HEK293 (cell line): ENCODE results near the gene CCDC69.

Source experiments
- CTCF ChIA-PET: fragments of 350-600 bp; formaldehyde crosslinking; extraction: SDS; loops from one replicate; lab custom pipeline; 2021; ENCODE audit warnings: antibody characterized with exemption; lab: Yijun Ruan, JAX
- POLR2A ChIA-PET: fragments of 300-600 bp; formaldehyde crosslinking; extraction: SDS; loops from one replicate; lab custom pipeline; 2020; ENCODE audit warnings: antibody characterized with exemption, inconsistent platforms; lab: Yijun Ruan, JAX
- H3K27ac ChIP-seq: fragments of 200-500 bp; sonication (Bioruptor generic); 2 replicates; pipeline ENCODE4 v1.5.1; 2014; ENCODE audit warnings: low read depth, low read length, control low read depth, inconsistent platforms; ENCODE audit errors: extremely low read depth
- H3K36me3 ChIP-seq, 2 experiments: fragments of 200-500 bp in 1 of 2; sonication (Bioruptor generic) in 1 of 2; 1 replicate in 1 of 2; 2 replicates in 1 of 2; pipeline ENCODE4 v1.5.1; 2014 to 2017; ENCODE audit warnings: inconsistent platforms in 2 of 2, low read length in 2 of 2; ENCODE audit not compliant: control insufficient read depth in 2 of 2, insufficient read depth in 1 of 2
- H3K4me1 ChIP-seq: fragments of 200-500 bp; sonication (Bioruptor generic); 2 replicates; pipeline ENCODE4 v1.5.1; 2014; ENCODE audit warnings: mild to moderate bottlenecking, low read length, inconsistent platforms; ENCODE audit not compliant: control insufficient read depth, insufficient read depth
- H3K4me3 ChIP-seq: 2 replicates; pipeline ENCODE4 v1.5.1; 2011; ENCODE audit warnings: low read depth, mild to moderate bottlenecking, control low read depth, low read length, moderate library complexity
- H3K9me3 ChIP-seq: fragments of 200-500 bp; sonication (Bioruptor generic); 2 replicates; pipeline ENCODE4 v1.5.1; 2014; ENCODE audit warnings: low read depth, low read length, inconsistent platforms; ENCODE audit not compliant: control insufficient read depth, insufficient read depth
- CTCF ChIP-seq: fragments of 450-650 bp; formaldehyde crosslinking; IDR thresholded peaks from 2 replicates; pipeline ENCODE4 v1.5.1; 2016; ENCODE audit warnings: missing biosample characterization, missing genetic modification characterization
- ZBTB7A ChIP-seq: fragments of 450-650 bp; formaldehyde crosslinking; IDR thresholded peaks from 2 replicates; pipeline ENCODE4 v1.5.1; 2016; ENCODE audit warnings: low read depth, missing biosample characterization, missing genetic modification characterization
- ZNF140 ChIP-seq: fragments of 450-650 bp; formaldehyde crosslinking; IDR thresholded peaks from 2 replicates; pipeline ENCODE4 v1.5.1; 2016; ENCODE audit warnings: missing biosample characterization, missing genetic modification characterization
- ZNF18 ChIP-seq: fragments of 450-650 bp; formaldehyde crosslinking; IDR thresholded peaks from 2 replicates; pipeline ENCODE4 v1.5.1; 2016; ENCODE audit warnings: missing biosample characterization, missing genetic modification characterization
- ZNF202 ChIP-seq: fragments of 450-650 bp; formaldehyde crosslinking; IDR thresholded peaks from 2 replicates; pipeline ENCODE4 v1.5.1; 2016; ENCODE audit warnings: missing biosample characterization, missing genetic modification characterization, borderline replicate concordance
- ZNF26 ChIP-seq: fragments of 450-650 bp; formaldehyde crosslinking; IDR thresholded peaks from 2 replicates; pipeline ENCODE4 v1.5.1; 2016; ENCODE audit warnings: missing biosample characterization, missing genetic modification characterization
- ZNF394 ChIP-seq: fragments of 450-650 bp; formaldehyde crosslinking; IDR thresholded peaks from 2 replicates; pipeline ENCODE4 v1.5.1; 2016; ENCODE audit warnings: missing biosample characterization, missing genetic modification characterization, mild to moderate bottlenecking, moderate library complexity, borderline replicate concordance
- ZNF596 ChIP-seq: fragments of 450-650 bp; IDR thresholded peaks from 2 replicates; pipeline ENCODE4 v1.5.0; 2018; ENCODE audit warnings: missing biosample characterization, mild to moderate bottlenecking, missing genetic modification characterization, moderate library complexity
- ZNF623 ChIP-seq: fragments of 450-650 bp; formaldehyde crosslinking; IDR thresholded peaks from 2 replicates; pipeline ENCODE4 v1.5.1; 2016; ENCODE audit warnings: missing biosample characterization, missing genetic modification characterization
- ZNF664 ChIP-seq: fragments of 450-650 bp; formaldehyde crosslinking; IDR thresholded peaks from 2 replicates; pipeline ENCODE4 v1.5.1; 2016; ENCODE audit warnings: missing biosample characterization, missing genetic modification characterization
- ZSCAN16 ChIP-seq: fragments of 450-650 bp; formaldehyde crosslinking; IDR thresholded peaks from 2 replicates; pipeline ENCODE4 v1.5.1; 2016; ENCODE audit warnings: missing biosample characterization, missing genetic modification characterization
- ZSCAN5A ChIP-seq: fragments of 450-650 bp; formaldehyde crosslinking; IDR thresholded peaks from 2 replicates; pipeline ENCODE4 v1.5.1; 2016; ENCODE audit warnings: missing biosample characterization, missing genetic modification characterization
- TF ChIP-seq, protein P1 (sequence below): fragments of 450-650 bp; formaldehyde crosslinking; IDR thresholded peaks from 2 replicates; pipeline ENCODE4 v1.5.1; 2017; ENCODE audit warnings: missing biosample characterization, missing genetic modification characterization
- TF ChIP-seq, protein P2 (sequence below): fragments of 450-650 bp; IDR thresholded peaks from 2 replicates; pipeline ENCODE4 v1.5.1; 2018; ENCODE audit warnings: missing biosample characterization, mild to moderate bottlenecking, missing genetic modification characterization
- TF ChIP-seq, protein P3 (sequence below): sonication (generic); formaldehyde crosslinking; IDR thresholded peaks from 2 replicates; pipeline ENCODE4 v1.8.1; 2022; ENCODE audit warnings: mild to moderate bottlenecking, moderate library complexity, missing genetic modification reagents

Gene CCDC69

GRCh38 chr5:151244206-151244605 is 20.3 kb upstream of the CCDC69 start:
- H3K27ac ChIP-seq = no peak overlapping the region
- CTCF ChIA-PET = no interaction called here
- H3K4me1 ChIP-seq = no peaks in the 10 kb centered on the region
- H3K9me3 ChIP-seq = no peaks in the 10 kb centered on the region
- no peak for TF ChIP-seq ZNF18 (tag by site-specific recombination)
- no peak for TF ChIP-seq ZBTB7A (tag by site-specific recombination)
- TF ChIP-seq, protein P1, sequence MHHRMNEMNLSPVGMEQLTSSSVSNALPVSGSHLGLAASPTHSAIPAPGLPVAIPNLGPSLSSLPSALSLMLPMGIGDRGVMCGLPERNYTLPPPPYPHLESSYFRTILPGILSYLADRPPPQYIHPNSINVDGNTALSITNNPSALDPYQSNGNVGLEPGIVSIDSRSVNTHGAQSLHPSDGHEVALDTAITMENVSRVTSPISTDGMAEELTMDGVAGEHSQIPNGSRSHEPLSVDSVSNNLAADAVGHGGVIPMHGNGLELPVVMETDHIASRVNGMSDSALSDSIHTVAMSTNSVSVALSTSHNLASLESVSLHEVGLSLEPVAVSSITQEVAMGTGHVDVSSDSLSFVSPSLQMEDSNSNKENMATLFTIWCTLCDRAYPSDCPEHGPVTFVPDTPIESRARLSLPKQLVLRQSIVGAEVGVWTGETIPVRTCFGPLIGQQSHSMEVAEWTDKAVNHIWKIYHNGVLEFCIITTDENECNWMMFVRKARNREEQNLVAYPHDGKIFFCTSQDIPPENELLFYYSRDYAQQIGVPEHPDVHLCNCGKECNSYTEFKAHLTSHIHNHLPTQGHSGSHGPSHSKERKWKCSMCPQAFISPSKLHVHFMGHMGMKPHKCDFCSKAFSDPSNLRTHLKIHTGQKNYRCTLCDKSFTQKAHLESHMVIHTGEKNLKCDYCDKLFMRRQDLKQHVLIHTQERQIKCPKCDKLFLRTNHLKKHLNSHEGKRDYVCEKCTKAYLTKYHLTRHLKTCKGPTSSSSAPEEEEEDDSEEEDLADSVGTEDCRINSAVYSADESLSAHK (tag by site-specific recombination) = no peak
- TF ChIP-seq ZSCAN5A (tag by site-specific recombination) = no peak
- no peak for TF ChIP-seq ZNF26
- TF ChIP-seq ZNF394 (tag by site-specific recombination) = no peak
- no peak for TF ChIP-seq ZSCAN16 (tag by site-specific recombination)
- TF ChIP-seq ZNF596 (tag by site-specific recombination) = no peak
- H3K36me3 ChIP-seq = no peaks in the 10 kb centered on the region
- H3K4me3 ChIP-seq = no peak overlapping the region
- POLR2A ChIA-PET = no interaction called here

DNA sequence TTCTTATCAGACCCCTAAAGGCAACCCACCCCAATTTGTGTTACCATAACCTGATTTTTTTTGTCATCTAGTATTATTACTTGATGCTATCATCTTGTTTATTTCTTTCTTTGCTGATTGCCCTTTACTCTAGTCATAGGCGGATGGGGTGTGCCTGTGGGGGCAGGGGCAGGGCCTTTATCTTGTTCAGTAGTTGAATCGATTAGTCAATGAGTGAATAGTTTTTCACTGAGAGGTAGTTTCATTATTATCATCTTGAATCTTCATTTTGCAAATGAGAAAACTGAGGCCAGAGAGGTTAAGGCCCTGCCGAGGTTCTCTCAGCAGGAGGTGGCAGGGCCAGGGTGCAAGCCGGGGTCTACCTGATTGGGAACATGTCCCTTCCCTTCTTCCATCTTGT is 19.7 kb upstream of the CCDC69 start:
- H3K27ac ChIP-seq = no peak overlapping the region
- H3K4me1 ChIP-seq = no peaks in the 10 kb centered on the region
- H3K9me3 ChIP-seq = no peaks in the 10 kb centered on the region
- no peaks in the 10 kb centered on the region for H3K36me3 ChIP-seq
- H3K4me3 ChIP-seq = no peak overlapping the region
- no peak for TF ChIP-seq ZNF140 (tag by site-specific recombination)
- TF ChIP-seq ZNF623 = no peak
- no peak for TF ChIP-seq ZNF664 (tag by site-specific recombination)
- no peak for TF ChIP-seq CTCF
- TF ChIP-seq, protein P2, sequence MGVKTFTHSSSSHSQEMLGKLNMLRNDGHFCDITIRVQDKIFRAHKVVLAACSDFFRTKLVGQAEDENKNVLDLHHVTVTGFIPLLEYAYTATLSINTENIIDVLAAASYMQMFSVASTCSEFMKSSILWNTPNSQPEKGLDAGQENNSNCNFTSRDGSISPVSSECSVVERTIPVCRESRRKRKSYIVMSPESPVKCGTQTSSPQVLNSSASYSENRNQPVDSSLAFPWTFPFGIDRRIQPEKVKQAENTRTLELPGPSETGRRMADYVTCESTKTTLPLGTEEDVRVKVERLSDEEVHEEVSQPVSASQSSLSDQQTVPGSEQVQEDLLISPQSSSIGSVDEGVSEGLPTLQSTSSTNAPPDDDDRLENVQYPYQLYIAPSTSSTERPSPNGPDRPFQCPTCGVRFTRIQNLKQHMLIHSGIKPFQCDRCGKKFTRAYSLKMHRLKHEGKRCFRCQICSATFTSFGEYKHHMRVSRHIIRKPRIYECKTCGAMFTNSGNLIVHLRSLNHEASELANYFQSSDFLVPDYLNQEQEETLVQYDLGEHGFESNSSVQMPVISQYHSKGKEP = no peak
- no peak for TF ChIP-seq ZNF202 (tag by site-specific recombination)
- TF ChIP-seq, protein P3, sequence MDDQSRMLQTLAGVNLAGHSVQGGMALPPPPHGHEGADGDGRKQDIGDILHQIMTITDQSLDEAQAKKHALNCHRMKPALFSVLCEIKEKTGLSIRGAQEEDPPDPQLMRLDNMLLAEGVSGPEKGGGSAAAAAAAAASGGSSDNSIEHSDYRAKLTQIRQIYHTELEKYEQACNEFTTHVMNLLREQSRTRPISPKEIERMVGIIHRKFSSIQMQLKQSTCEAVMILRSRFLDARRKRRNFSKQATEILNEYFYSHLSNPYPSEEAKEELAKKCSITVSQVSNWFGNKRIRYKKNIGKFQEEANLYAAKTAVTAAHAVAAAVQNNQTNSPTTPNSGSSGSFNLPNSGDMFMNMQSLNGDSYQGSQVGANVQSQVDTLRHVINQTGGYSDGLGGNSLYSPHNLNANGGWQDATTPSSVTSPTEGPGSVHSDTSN (CRISPR knock-in tag) = no peak
- POLR2A ChIA-PET = no interaction called here
- CTCF ChIA-PET = no interaction called here
